Measurements from ENCODE around the gene FGR.

FGR gene

GRCh38 chr1:27600498-27601175, 34.3 kb downstream of the FGR start:
- TF ChIP-seq, protein P1, sequence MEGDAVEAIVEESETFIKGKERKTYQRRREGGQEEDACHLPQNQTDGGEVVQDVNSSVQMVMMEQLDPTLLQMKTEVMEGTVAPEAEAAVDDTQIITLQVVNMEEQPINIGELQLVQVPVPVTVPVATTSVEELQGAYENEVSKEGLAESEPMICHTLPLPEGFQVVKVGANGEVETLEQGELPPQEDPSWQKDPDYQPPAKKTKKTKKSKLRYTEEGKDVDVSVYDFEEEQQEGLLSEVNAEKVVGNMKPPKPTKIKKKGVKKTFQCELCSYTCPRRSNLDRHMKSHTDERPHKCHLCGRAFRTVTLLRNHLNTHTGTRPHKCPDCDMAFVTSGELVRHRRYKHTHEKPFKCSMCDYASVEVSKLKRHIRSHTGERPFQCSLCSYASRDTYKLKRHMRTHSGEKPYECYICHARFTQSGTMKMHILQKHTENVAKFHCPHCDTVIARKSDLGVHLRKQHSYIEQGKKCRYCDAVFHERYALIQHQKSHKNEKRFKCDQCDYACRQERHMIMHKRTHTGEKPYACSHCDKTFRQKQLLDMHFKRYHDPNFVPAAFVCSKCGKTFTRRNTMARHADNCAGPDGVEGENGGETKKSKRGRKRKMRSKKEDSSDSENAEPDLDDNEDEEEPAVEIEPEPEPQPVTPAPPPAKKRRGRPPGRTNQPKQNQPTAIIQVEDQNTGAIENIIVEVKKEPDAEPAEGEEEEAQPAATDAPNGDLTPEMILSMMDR (IDR thresholded peaks at IDR 0.05; ENCODE audit: extremely low read depth, insufficient read depth, missing control alignments), result no peak
- peak; percentile 65 for DNase-seq (ENCODE audit: low spot score)
- in situ Hi-C loops (cut with MboI; ENCODE audit: low pct_unique_long_range_greater_than_20kb, low sequenced_read_pairs, unreplicated experiment), result no loop called here

GRCh38 chr1:27599605-27600497, 35.1 kb downstream of the FGR start:
- DNase-seq (ENCODE audit: low spot score), result no peak
- TF ChIP-seq, protein P1 (IDR thresholded peaks at IDR 0.05; ENCODE audit: extremely low read depth, insufficient read depth, missing control alignments), result no peak
- in situ Hi-C loops (cut with MboI; ENCODE audit: low pct_unique_long_range_greater_than_20kb, low sequenced_read_pairs, unreplicated experiment), result no loop called here

- in situ Hi-C loops (cut with MboI; ENCODE audit: low pct_unique_long_range_greater_than_20kb, low sequenced_read_pairs, unreplicated experiment), result no loop called here
- TF ChIP-seq, protein P1 (IDR thresholded peaks at IDR 0.05; ENCODE audit: extremely low read depth, insufficient read depth, missing control alignments), result no peak
- DNase-seq (ENCODE audit: low spot score), result no peak
Measured at GRCh38 chr1:27598902-27599528, 36.0 kb downstream of the FGR start.

GRCh38 chr1:27598295-27598687, 36.7 kb downstream of the FGR start:
- DNase-seq (ENCODE audit: low spot score), result no peak
- in situ Hi-C loops (cut with MboI; ENCODE audit: low pct_unique_long_range_greater_than_20kb, low sequenced_read_pairs, unreplicated experiment), result no loop called here
- TF ChIP-seq, protein P1 (IDR thresholded peaks at IDR 0.05; ENCODE audit: extremely low read depth, insufficient read depth, missing control alignments), result no peak

DNA sequence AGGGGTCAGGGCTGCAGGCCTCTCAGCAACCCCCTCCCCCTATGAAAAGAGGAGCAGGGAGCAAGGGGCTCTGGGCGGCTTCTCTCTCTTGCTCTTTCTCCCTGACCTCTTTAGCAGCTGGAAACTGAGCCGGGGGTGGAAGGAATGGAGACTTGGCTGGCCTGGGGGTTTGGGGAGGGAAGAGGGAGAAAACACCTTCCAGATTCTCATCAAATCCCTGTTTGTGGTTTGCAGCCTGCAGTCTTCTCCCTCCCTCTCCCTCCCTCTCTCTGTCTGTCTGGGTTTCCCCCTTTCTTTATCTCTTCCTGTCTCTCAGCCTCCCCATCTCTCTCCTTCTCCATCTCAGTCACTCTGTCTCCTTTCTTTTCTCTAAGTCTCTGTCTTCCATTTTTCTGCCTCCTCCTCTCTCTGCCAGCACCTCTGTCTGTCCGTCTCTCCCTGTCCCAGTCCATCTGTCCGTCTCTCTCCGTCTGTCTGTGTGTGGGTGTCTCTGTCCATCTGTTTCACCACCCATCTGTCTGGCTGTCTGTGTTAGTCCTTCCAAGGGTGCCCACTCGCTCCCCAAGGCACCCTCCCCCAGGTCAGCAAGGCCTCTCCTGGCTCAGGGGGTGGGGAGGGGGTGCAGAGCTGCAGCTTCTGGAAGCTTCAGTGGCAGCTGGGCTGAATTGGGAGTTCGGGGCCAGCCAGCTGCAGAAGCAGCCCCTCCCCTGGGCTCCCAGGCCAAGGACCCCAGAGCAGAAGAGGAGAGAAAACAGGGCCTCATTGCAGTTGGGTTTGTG, 37.3 kb downstream of the FGR start:
- in situ Hi-C loops (cut with MboI; ENCODE audit: low pct_unique_long_range_greater_than_20kb, low sequenced_read_pairs, unreplicated experiment), result no loop called here
- no peak for DNase-seq (ENCODE audit: low spot score)
- TF ChIP-seq, protein P1 (IDR thresholded peaks at IDR 0.05; ENCODE audit: extremely low read depth, insufficient read depth, missing control alignments), result no peak

GRCh38 chr1:27596986-27597385, 38.0 kb downstream of the FGR start:
- TF ChIP-seq, protein P1 (IDR thresholded peaks at IDR 0.05; ENCODE audit: extremely low read depth, insufficient read depth, missing control alignments), result no peak
- in situ Hi-C loops (cut with MboI; ENCODE audit: low pct_unique_long_range_greater_than_20kb, low sequenced_read_pairs, unreplicated experiment), result no loop called here
- DNase-seq (ENCODE audit: low spot score), result no peak

All from GM13977 (cell line).